Testis (tissue), 3 donors: ENCODE data around the gene RFX2. TPM values are rescaled to one million over a fixed set of nuclear protein-coding genes. Genes with fewer than 3 reads are reported as not detected.

Experiments used
- DNase-seq: peaks from one replicate; pipeline ENCODE4 v3.0.0-alpha.2; 2019
- H3K27ac ChIP-seq, 2 donors: fragments of 200-600 bp; sonication (generic); one replicate each; pipeline ENCODE4 v1.5.1; 2019
- H3K27me3 ChIP-seq: fragments of 200-600 bp; sonication (generic); one replicate; pipeline ENCODE4 v1.5.1; 2019
- H3K36me3 ChIP-seq: fragments of 200-600 bp; sonication (generic); one replicate; pipeline ENCODE4 v1.5.1; 2017; ENCODE audit warnings: low read depth; ENCODE audit errors: missing control alignments
- H3K4me1 ChIP-seq: fragments of 200-600 bp; sonication (generic); one replicate; pipeline ENCODE4 v1.5.1; 2019
- H3K4me3 ChIP-seq, 2 donors: fragments of 200-600 bp; sonication (generic); one replicate each; pipeline ENCODE4 v1.5.1; 2017 to 2019
- H3K9me3 ChIP-seq: fragments of 200-600 bp; sonication (generic); one replicate; pipeline ENCODE4 v1.5.1; 2017
- CTCF ChIP-seq, 3 experiments: fragments of 450-650 bp in 2 of 3; fragments of 200-600 bp in 1 of 3; sonication (generic) in 1 of 3; IDR thresholded peaks; one replicate each; pipeline ENCODE4 v1.5.1; 2016 to 2019; ENCODE audit warnings: antibody characterized with exemption in 3 of 3, mild to moderate bottlenecking in 2 of 3, moderate library complexity in 1 of 3
- POLR2A ChIP-seq: fragments of 450-650 bp; IDR thresholded peaks from one replicate; pipeline ENCODE4 v1.6.1; 2017; ENCODE audit warnings: antibody characterized with exemption, mild to moderate bottlenecking, moderate library complexity
- WGBS, 2 donors: methylation state at CpG; one replicate each; pipeline ENCODE4 v1.1.5; 2018; 5-methylcytosine and 5-hydroxymethylcytosine counted together
- intact Hi-C: fragments of 100-400 bp; cut with DNase I; formaldehyde crosslinking; loops from one replicate; pipeline ENCODE4 v1.15.1; 2023; ENCODE audit warnings: low total_unique reads
- polyA plus RNA-seq: library from polyadenylated mRNA; stranded (reverse); fragments of 350-450 nt; fragmentation: Illumina TruSeq; extraction: RNeasy Lipid Tissue Mini Kit (QIAGEN cat#74804); gene quantifications from one replicate; pipeline ENCODE4 v1.2.3, GENCODE V29; 2014; ENCODE audit warnings: low read depth, low replicate concordance; ENCODE audit not compliant: insufficient read depth
- total RNA-seq, 2 donors: library from RNA; depleted of rRNA; stranded (reverse); fragments of >200 nt; gene quantifications; one replicate each; pipeline ENCODE4 v1.2.3, GENCODE V29; 2016

The RFX2 gene
- total and polyA plus RNA-seq, 3 donors from 2014 or later = 92.9 to 197 (median 127) TPM

- 80 to 81% methylated on average over 21 of the region's 21 CpGs for WGBS, 2 donors
- DNase-seq = peak; percentile 10
- intact Hi-C loops = no loop called here
These were observed 49.5 kb downstream of the RFX2 start for GRCh38 chr19:6060600-6061375.

GRCh38 chr19:6059988-6060599 is 50.2 kb downstream of the RFX2 start:
- 90 to 94% methylated on average over 4 of the region's 4 CpGs for WGBS, 2 donors
- Histone ChIP-seq H3K27me3 (no peaks in the 10 kb centered on the region), H3K4me1 (peaks cover 20% of the 10 kb centered on the region), H3K4me3 (no peak overlapping the region), H3K9me3 (no peaks in the 10 kb centered on the region), H3K36me3 (no peaks in the 10 kb centered on the region), H3K27ac (no peak overlapping the region)
- TF ChIP-seq CTCF (IDR thresholded peaks at IDR 0.05) (no peak), POLR2A (no peak)
- peak; percentile 7 for DNase-seq
- intact Hi-C loops = no loop called here

More at GRCh38 chr19:6060600-6061375, 49.5 kb downstream of the RFX2 start:
- peaks cover 24% of the 10 kb centered on the region for H3K4me1 ChIP-seq
- no peaks in the 10 kb centered on the region for H3K36me3 ChIP-seq
- H3K9me3 ChIP-seq = no peaks in the 10 kb centered on the region
- H3K27me3 ChIP-seq = no peaks in the 10 kb centered on the region
- H3K4me3 ChIP-seq = no peak overlapping the region
- H3K27ac ChIP-seq = no peak overlapping the region
- no peak for TF ChIP-seq CTCF (IDR thresholded peaks at IDR 0.05)

GRCh38 chr19:6059396-6059947 is 50.8 kb downstream of the RFX2 start:
- no peak overlapping the region for H3K27ac ChIP-seq
- WGBS, 2 donors = 88 to 92% methylated on average over 6 of the region's 6 CpGs

GRCh38 chr19:6058518-6059201 is 51.6 kb downstream of the RFX2 start:
- peaks cover 20% of the 10 kb centered on the region for H3K4me1 ChIP-seq
- 87 to 89% methylated on average over 17 of the region's 17 CpGs for WGBS, 2 donors
- intact Hi-C loops = no loop called here

More at GRCh38 chr19:6059396-6059947, 50.8 kb downstream of the RFX2 start:
- intact Hi-C loops = no loop called here
- H3K27me3 ChIP-seq = no peaks in the 10 kb centered on the region
- TF ChIP-seq POLR2A = no peak
- TF ChIP-seq CTCF (IDR thresholded peaks at IDR 0.05) = no peak
- no peak overlapping the region for H3K4me3 ChIP-seq
- no peaks in the 10 kb centered on the region for H3K9me3 ChIP-seq
- DNase-seq = peak; percentile 1
- H3K4me1 ChIP-seq = peaks cover 20% of the 10 kb centered on the region
- H3K36me3 ChIP-seq = no peaks in the 10 kb centered on the region

More at GRCh38 chr19:6058518-6059201, 51.6 kb downstream of the RFX2 start:
- no peak for TF ChIP-seq POLR2A
- TF ChIP-seq CTCF (IDR thresholded peaks at IDR 0.05) = no peak
- Histone ChIP-seq H3K4me3 (no peak overlapping the region), H3K9me3 (no peaks in the 10 kb centered on the region), H3K27ac (no peak overlapping the region), H3K36me3 (no peaks in the 10 kb centered on the region), H3K27me3 (no peaks in the 10 kb centered on the region)
- DNase-seq = peak; percentile 9
